ENCODE measurements around the gene SHISA6.

SHISA6 gene

DNA sequence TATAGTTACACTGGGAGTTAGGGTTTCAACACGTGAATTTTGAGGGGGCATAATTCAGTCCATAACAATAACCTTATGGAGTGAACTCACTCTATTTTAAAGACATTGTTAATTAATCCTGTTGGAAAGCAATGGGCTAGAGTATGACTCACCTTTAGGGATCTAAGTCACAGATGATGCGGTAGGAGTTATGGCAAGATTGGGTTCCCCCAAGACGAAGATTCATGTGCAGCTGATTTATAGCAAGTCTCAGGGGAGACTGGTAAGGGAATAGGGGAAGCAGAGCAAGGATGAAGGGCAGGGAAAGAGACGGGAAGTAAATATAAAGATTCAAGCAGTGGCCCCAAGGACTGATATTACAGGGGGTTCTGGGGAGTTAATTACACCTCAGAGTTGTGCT, 197.7 kb downstream of the SHISA6 start:
- DNase-seq (ENCODE audit: low read depth in 2 of 2, low spot score in 1 of 2), result no peak

- DNase-seq (ENCODE audit: low read depth in 2 of 2, low spot score in 1 of 2), result no peak
Observed at GRCh38 chr17:11441004-11441403, 200.0 kb downstream of the SHISA6 start.

- DNase-seq (ENCODE audit: low read depth in 2 of 2, low spot score in 1 of 2), result no peak
Observed at GRCh38 chr17:11446316-11446715, 205.3 kb downstream of the SHISA6 start.

DNA sequence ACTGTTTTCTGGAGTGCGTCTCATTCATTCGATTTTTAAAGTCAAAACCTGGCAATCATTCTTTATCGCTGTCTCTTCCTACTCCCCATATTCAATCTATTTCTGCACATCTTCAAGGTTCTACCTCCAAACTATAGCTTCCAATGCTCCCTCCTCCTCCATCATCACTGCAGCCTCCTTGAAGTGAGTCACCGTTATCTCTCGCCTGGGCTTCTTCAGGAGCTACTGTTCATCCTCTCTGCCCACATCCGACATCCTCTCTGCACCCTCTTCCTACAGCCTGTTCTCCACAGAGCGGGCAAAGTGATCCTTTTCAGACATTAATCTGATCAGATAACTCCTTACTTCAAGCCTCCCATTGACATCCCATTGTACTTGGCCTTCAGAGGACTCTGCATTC, 213.1 kb downstream of the SHISA6 start:
- DNase-seq (ENCODE audit: low read depth in 2 of 2, low spot score in 1 of 2), result no peak

- no peak for DNase-seq (ENCODE audit: low read depth in 2 of 2, low spot score in 1 of 2)
Observed at GRCh38 chr17:11458279-11458678, 217.3 kb downstream of the SHISA6 start.

- DNase-seq (ENCODE audit: low read depth in 2 of 2, low spot score in 1 of 2), result no peak
Observed at GRCh38 chr17:11459861-11460331, 218.9 kb downstream of the SHISA6 start.

DNA sequence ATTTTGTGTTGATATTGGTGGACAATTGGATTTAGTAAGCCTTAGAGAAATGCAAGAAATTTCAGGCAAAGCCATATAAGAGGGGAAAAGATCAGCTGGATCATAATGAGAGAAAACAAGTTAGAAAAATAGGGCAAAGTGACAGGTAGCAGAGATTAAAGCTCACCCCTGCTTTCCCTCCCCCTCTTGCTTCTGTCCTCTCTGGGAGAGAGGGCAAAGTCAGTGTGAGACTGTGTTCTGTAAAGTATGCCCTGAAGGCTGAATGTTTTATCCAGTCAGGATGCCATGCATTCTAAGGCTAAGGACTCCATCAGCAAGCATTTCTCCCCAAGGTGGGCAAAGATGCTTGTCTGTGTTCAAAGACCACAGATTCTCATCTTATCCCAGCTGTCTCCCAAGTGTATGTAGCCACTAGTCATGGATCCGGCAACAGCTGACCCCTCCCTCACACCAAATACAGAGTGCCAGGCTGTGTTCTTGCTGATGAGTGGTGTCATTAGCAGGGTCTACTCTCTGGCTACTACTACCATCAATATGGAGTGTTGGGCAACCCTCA, 221.1 kb downstream of the SHISA6 start:
- no peak for DNase-seq (ENCODE audit: low read depth in 2 of 2, low spot score in 1 of 2)

DNA sequence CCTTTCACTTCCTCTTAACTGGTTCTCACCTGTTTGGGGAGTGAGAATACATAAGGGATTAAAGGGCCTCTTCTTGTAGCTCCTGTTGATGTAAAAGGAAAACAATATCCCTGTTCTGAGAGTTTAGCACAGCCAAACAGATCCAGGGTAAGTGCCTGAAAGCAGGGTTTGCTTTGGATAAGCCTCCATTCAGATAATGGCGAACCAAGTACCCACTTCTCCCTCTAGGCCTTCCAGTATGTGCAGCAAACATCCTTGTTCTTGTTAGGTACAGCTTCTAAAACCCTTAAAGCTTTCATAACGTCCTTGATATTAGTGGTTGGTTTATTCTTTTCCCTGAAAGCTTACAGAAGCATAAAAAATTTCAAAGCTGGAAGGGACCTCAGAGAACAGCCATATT, 226.6 kb downstream of the SHISA6 start:
- no peak for DNase-seq (ENCODE audit: low read depth in 2 of 2, low spot score in 1 of 2)

GRCh38 chr17:11485336-11486100, 244.5 kb downstream of the SHISA6 start:
- no peak for DNase-seq (ENCODE audit: low read depth in 2 of 2, low spot score in 1 of 2)

GRCh38 chr17:11486101-11486867, 245.3 kb downstream of the SHISA6 start:
- no peak for DNase-seq (ENCODE audit: low read depth in 2 of 2, low spot score in 1 of 2)

DNA sequence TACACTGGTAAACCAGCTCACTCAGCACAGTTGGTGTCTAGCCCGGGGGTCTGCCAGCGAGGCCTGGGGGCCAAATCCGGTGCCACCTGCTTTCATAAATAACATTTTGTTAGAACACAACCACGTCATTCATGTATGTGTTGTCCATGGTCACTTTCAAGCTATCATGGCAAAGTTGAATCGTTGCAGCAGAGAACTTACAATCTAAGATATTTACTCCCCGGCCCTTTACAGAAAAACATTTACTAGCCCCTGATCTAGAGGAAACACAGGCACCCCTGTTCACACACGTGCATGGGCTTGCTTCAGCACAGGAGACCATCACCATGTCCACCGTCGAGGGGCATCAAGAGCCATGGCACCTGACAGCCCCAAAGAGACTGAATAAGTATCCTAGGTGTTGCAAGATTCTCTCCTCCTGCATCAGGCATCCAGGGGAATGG, 245.9 kb downstream of the SHISA6 start:
- no peak for DNase-seq (ENCODE audit: low read depth in 2 of 2, low spot score in 1 of 2)

DNA sequence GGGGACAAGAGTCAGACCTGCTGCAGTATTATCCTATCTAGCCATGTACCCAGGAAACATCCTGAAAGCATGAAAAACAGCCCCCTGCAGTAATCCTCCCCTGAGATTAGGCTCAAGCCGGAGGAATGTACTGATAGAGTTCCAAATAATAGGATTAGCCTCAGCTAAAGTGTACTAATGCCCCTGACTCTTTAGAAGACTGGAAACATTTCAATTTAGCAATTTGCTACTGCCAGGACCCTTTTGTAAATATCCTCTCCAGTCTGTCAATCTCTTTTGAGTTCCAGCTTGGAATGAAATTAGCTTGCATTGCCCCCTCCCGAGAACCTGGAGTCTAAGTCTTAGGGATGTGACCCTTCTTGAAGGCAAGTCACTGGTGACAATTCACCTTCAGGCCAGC, 246.5 kb downstream of the SHISA6 start:
- no peak for DNase-seq (ENCODE audit: low read depth in 2 of 2, low spot score in 1 of 2)

- no peak for DNase-seq (ENCODE audit: low read depth in 2 of 2, low spot score in 1 of 2)
Observed at GRCh38 chr17:11488407-11488806, 247.4 kb downstream of the SHISA6 start.

DNA sequence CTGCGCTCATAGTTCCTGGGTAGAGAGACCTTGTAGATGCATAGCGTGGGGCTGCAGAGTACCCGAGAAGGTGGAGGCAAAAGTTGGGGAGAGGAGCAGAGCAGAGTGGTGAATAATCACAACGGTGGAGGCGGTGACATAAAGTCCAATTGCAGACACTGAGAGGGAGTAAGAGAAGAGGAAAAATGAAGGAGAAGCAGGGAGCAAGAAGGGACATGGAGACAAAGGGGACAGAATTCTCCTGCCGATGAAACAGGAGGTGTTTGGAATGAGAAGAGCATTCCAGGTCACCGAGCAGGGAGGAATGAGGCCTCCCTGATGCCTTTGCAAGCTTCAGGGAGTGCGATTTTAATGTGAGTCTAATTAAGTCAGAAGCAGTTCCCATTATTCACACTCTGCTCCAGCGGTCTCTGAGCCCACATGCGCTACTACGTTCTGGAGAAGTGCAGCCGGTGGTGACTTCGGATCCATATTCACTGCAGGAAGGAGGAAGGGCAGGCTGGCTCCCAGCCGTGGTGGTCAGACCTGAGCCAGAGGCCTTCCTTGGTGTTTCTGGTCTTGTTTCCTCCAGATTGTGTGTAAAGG, 249.2 kb downstream of the SHISA6 start:
- no peak for DNase-seq (ENCODE audit: low read depth in 2 of 2, low spot score in 1 of 2)

- DNase-seq (ENCODE audit: low read depth in 2 of 2, low spot score in 1 of 2), result no peak
Observed at GRCh38 chr17:11492511-11492910, 251.5 kb downstream of the SHISA6 start.

DNA sequence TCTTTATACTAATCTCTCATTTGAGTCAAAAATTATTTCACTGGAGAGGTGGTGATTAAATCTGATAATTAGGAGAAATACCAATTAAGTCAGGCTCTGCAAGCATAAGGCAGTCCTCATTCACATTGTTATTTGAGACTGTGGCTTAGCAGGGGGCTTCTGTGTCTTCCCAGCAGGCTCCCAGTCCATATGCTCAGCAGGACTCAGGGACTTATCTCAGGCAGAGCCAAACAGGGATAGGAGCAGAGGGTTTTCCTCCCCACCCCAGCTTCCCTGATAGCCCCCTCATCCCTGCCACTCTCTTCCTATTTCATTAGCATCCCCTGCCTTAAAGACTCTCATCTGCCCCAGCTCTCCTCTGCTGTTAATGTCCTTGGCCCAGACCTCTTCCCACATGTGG, 252.9 kb downstream of the SHISA6 start:
- no peak for DNase-seq (ENCODE audit: low read depth in 2 of 2, low spot score in 1 of 2)

DNA sequence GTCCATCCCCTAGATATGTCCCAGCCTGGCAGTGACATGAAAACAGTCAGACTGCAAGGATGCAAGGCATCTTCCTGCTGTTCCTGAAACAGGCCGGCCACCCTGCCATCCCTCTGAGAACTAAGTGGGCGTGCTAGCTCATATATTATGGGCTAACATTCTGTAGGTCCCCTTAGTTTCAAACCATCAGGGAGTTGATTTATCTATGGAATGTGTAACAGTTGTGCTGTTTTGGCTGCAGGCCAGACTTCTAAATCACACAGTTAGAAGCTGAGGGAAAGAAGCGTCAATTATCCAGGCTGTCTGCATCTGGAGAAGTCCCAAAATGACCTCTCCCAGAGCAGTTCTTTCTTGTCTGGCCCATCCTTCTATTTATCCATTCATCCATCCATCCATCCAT, 254.6 kb downstream of the SHISA6 start:
- no peak for DNase-seq (ENCODE audit: low read depth in 2 of 2, low spot score in 1 of 2)

GRCh38 chr17:11499881-11500280, 258.9 kb downstream of the SHISA6 start:
- DNase-seq (ENCODE audit: low read depth in 2 of 2, low spot score in 1 of 2), result no peak

GRCh38 chr17:11503308-11504035, 262.5 kb downstream of the SHISA6 start:
- no peak for DNase-seq (ENCODE audit: low read depth in 2 of 2, low spot score in 1 of 2)

DNA sequence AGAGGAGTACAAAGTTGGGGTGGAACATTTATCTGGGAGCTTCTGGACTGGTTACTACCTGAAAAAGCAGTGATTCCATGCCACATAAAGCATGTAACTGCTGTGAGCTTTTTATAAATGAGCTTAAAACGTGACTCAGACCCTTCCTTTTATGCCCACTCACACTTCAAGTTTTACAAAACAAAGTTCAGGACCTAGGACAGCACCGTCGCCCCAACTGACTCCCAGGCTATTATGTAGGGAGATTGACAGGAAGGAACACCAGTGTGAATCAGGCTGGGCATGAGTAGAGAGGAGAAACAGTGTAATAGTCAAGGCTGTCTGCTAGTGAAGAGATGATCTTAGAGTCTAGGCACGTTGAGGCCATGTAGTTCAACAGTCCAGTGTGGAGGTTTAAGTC, 265.6 kb downstream of the SHISA6 start:
- no peak for DNase-seq (ENCODE audit: low read depth in 2 of 2, low spot score in 1 of 2)

GRCh38 chr17:11511696-11512095, 270.7 kb downstream of the SHISA6 start:
- DNase-seq (ENCODE audit: low read depth in 2 of 2, low spot score in 1 of 2), result no peak

Data from stimulated activated CD8-positive, alpha-beta memory T cell treated with anti-CD3 and anti-CD28 coated beads, Interleukin-4, amount 100 ng/mL, for 1 hour (primary cell).